22Rv1 (cell line): ENCODE results near the gene CYSRT1.

Experiments used
- CTCF ChIP-seq: fragments of 450-650 bp; IDR thresholded peaks from 2 replicates; pipeline ENCODE4 v1.5.1; 2017; ENCODE audit warnings: mild to moderate bottlenecking
- ZFX ChIP-seq: fragments of 450-650 bp; IDR thresholded peaks from 2 replicates; pipeline ENCODE4 v1.6.1; 2017; ENCODE audit warnings: antibody characterized with exemption, borderline replicate concordance

- no peak for TF ChIP-seq CTCF
- no peak for TF ChIP-seq ZFX
These were observed 3.9 kb upstream of the CYSRT1 start for GRCh38 chr9:137221095-137221505.
